Loucy (cell line): ENCODE results near the gene TFCP2L1.

Source experiments
- EZH2phosphoT487 ChIP-seq: fragments of 200-600 bp; IDR thresholded peaks from 2 replicates; pipeline ENCODE4 v1.6.1; 2018; ENCODE audit warnings: antibody characterized with exemption, mild to moderate bottlenecking, moderate library complexity, borderline replicate concordance
- TF ChIP-seq, protein P1 (sequence below): fragments of 200-600 bp; sonication (generic); conservative IDR thresholded peaks from 2 replicates; pipeline ENCODE4 v1.5.1; 2014; ENCODE audit warnings: mild to moderate bottlenecking, antibody characterized with exemption, low read length

- TF ChIP-seq, protein P1, sequence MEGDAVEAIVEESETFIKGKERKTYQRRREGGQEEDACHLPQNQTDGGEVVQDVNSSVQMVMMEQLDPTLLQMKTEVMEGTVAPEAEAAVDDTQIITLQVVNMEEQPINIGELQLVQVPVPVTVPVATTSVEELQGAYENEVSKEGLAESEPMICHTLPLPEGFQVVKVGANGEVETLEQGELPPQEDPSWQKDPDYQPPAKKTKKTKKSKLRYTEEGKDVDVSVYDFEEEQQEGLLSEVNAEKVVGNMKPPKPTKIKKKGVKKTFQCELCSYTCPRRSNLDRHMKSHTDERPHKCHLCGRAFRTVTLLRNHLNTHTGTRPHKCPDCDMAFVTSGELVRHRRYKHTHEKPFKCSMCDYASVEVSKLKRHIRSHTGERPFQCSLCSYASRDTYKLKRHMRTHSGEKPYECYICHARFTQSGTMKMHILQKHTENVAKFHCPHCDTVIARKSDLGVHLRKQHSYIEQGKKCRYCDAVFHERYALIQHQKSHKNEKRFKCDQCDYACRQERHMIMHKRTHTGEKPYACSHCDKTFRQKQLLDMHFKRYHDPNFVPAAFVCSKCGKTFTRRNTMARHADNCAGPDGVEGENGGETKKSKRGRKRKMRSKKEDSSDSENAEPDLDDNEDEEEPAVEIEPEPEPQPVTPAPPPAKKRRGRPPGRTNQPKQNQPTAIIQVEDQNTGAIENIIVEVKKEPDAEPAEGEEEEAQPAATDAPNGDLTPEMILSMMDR: no peak
- TF ChIP-seq EZH2phosphoT487: no peak
Measured at GRCh38 chr2:121239471-121239870, 45.5 kb downstream of the TFCP2L1 start.
